ENCODE measurements around the gene ZNF619. TPM values are rescaled to one million over a fixed set of nuclear protein-coding genes. Genes with fewer than 3 reads are reported as not detected.
A peak's percentile ranks its signal among the peaks of the same experiment; 100 is the strongest.

The ZNF619 gene
- 1 to 10 TPM; 4.2 to 4.7 TPM for total RNA-seq

GRCh38 chr3:40476478-40477470, at the start of gene ZNF619:
ZNF619 (plus strand) TSS chr3:40477122; CDS start chr3:40477980, 858 bp downstream.
- Mint-ChIP-seq H3K36me3 (ENCODE audit: low read depth) (peaks cover 6% of the 10 kb centered on the region), H3K4me3 (peak within 1 kb of the TSS; percentile 84), H3K27me3 (ENCODE audit: low read depth) (no peaks in the 10 kb centered on the region), H3K9me3 (no peaks in the 10 kb centered on the region), H3K4me1 (ENCODE audit: low read depth) (peaks cover 10% of the 10 kb centered on the region), H3K27ac (peak within 1 kb of the TSS; percentile 54)
- intact Hi-C loops (cut with micrococcal nuclease): loop anchor here (1.0 to 2.0 kb wide), 3 partner anchors 24 to 48 kb away; partner anchors contain the start of gene ZNF621
- CTCF ChIA-PET: interaction anchor here (1.1 to 2.2 kb wide), 2 partner anchors 29 to 110 kb away, joined by 3 to 5 read pairs; partner anchors contain the start of gene ZNF620
- peak; percentile 55 for DNase-seq

- intact Hi-C loops (cut with micrococcal nuclease): loop anchor here (2.0 kb wide), 1 partner anchor 106 kb away; no protein-coding TSS in a partner anchor
- Mint-ChIP-seq H3K4me1 (ENCODE audit: low read depth) (no peaks in the 10 kb centered on the region), H3K4me3 (no peak overlapping the region), H3K36me3 (ENCODE audit: low read depth) (no peaks in the 10 kb centered on the region), H3K27me3 (ENCODE audit: low read depth) (no peaks in the 10 kb centered on the region), H3K27ac (no peak overlapping the region), H3K9me3 (no peaks in the 10 kb centered on the region)
- no peak for DNase-seq
- CTCF ChIA-PET: interaction anchor here (0.7 to 1.3 kb wide), 2 partner anchors 17 to 925 kb away, joined by 3 read pairs; no protein-coding TSS in a partner anchor
These were observed 44.1 kb upstream of the ZNF619 start for GRCh38 chr3:40432793-40433192.

GRCh38 chr3:40437889-40438288, 39.0 kb upstream of the ZNF619 start:
- H3K4me3 Mint-ChIP-seq: no peak overlapping the region
- intact Hi-C loops (cut with micrococcal nuclease): no loop called here

GRCh38 chr3:40445062-40445461, 31.9 kb upstream of the ZNF619 start:
- CTCF ChIA-PET: no interaction called here
- no peaks in the 10 kb centered on the region for H3K27me3 Mint-ChIP-seq (ENCODE audit: low read depth)

More at GRCh38 chr3:40437889-40438288, 39.0 kb upstream of the ZNF619 start:
- no peaks in the 10 kb centered on the region for H3K36me3 Mint-ChIP-seq (ENCODE audit: low read depth)
- no peaks in the 10 kb centered on the region for H3K27me3 Mint-ChIP-seq (ENCODE audit: low read depth)
- H3K27ac Mint-ChIP-seq: no peak overlapping the region
- no peaks in the 10 kb centered on the region for H3K9me3 Mint-ChIP-seq
- H3K4me1 Mint-ChIP-seq (ENCODE audit: low read depth): no peaks in the 10 kb centered on the region
- no peak for DNase-seq
- CTCF ChIA-PET: interaction anchor here (0.9 kb wide), 1 partner anchor 44 kb away, joined by 4 read pairs; no protein-coding TSS in a partner anchor

GRCh38 chr3:40445880-40446279, 31.0 kb upstream of the ZNF619 start:
- no peaks in the 10 kb centered on the region for H3K9me3 Mint-ChIP-seq
- no peak for DNase-seq
- intact Hi-C loops (cut with micrococcal nuclease): no loop called here
- no peak overlapping the region for H3K27ac Mint-ChIP-seq
- no peak overlapping the region for H3K4me3 Mint-ChIP-seq
- H3K36me3 Mint-ChIP-seq (ENCODE audit: low read depth): no peaks in the 10 kb centered on the region
- CTCF ChIA-PET: no interaction called here
- no peaks in the 10 kb centered on the region for H3K4me1 Mint-ChIP-seq (ENCODE audit: low read depth)
- no peaks in the 10 kb centered on the region for H3K27me3 Mint-ChIP-seq (ENCODE audit: low read depth)

More at GRCh38 chr3:40445062-40445461, 31.9 kb upstream of the ZNF619 start:
- Mint-ChIP-seq H3K36me3 (ENCODE audit: low read depth) (no peaks in the 10 kb centered on the region), H3K4me1 (ENCODE audit: low read depth) (no peaks in the 10 kb centered on the region), H3K27ac (no peak overlapping the region), H3K4me3 (no peak overlapping the region), H3K9me3 (no peaks in the 10 kb centered on the region)
- DNase-seq: no peak
- intact Hi-C loops (cut with micrococcal nuclease): no loop called here

- Mint-ChIP-seq H3K27ac (no peak overlapping the region), H3K36me3 (ENCODE audit: low read depth) (peaks cover 3% of the 10 kb centered on the region), H3K9me3 (no peaks in the 10 kb centered on the region), H3K4me1 (ENCODE audit: low read depth) (peaks cover 17% of the 10 kb centered on the region), H3K4me3 (no peak overlapping the region), H3K27me3 (ENCODE audit: low read depth) (no peaks in the 10 kb centered on the region)
- intact Hi-C loops (cut with micrococcal nuclease): loop anchor here (10.0 kb wide), 1 partner anchor 1186 kb away; no protein-coding TSS in a partner anchor
- no peak for DNase-seq
- CTCF ChIA-PET: interaction anchor here (1.3 kb wide), 1 partner anchor 18 kb away, joined by 3 read pairs; no protein-coding TSS in a partner anchor
These were observed 26.5 kb upstream of the ZNF619 start for GRCh38 chr3:40450438-40450837.

- CTCF ChIA-PET: interaction anchor here (0.6 to 2.0 kb wide), 2 partner anchors 56 to 260 kb away, joined by 3 to 5 read pairs; no protein-coding TSS in a partner anchor
- intact Hi-C loops (cut with micrococcal nuclease): loop anchor here (10.0 kb wide), 1 partner anchor 1187 kb away; no protein-coding TSS in a partner anchor
- DNase-seq: no peak
- H3K36me3 Mint-ChIP-seq (ENCODE audit: low read depth): peaks cover 3% of the 10 kb centered on the region
- H3K27me3 Mint-ChIP-seq (ENCODE audit: low read depth): no peaks in the 10 kb centered on the region
- H3K27ac Mint-ChIP-seq: peak overlapping the region; percentile 6
- H3K4me3 Mint-ChIP-seq: peak overlapping the region; percentile 9
- peaks cover 23% of the 10 kb centered on the region for H3K4me1 Mint-ChIP-seq (ENCODE audit: low read depth)
- H3K9me3 Mint-ChIP-seq: no peaks in the 10 kb centered on the region
These were observed 25.4 kb upstream of the ZNF619 start for GRCh38 chr3:40451551-40451950.

- Mint-ChIP-seq H3K4me1 (ENCODE audit: low read depth) (peaks cover 25% of the 10 kb centered on the region), H3K27ac (peak overlapping the region; percentile 92), H3K4me3 (peak overlapping the region; percentile 93), H3K27me3 (ENCODE audit: low read depth) (no peaks in the 10 kb centered on the region), H3K9me3 (no peaks in the 10 kb centered on the region), H3K36me3 (ENCODE audit: low read depth) (peaks cover 7% of the 10 kb centered on the region)
- intact Hi-C loops (cut with micrococcal nuclease): loop anchor here (2.0 to 10.0 kb wide), 3 partner anchors 25 to 1187 kb away; partner anchors contain the start of gene ZNF619
- no peak for DNase-seq
- CTCF ChIA-PET: interaction anchor here (0.6 to 2.0 kb wide), 3 partner anchors 53 to 260 kb away, joined by 3 to 5 read pairs (median 3); partner anchors contain the start of gene ZNF620
These were observed 24.9 kb upstream of the ZNF619 start for GRCh38 chr3:40452057-40452456.

- peak overlapping the region; percentile 92 for H3K27ac Mint-ChIP-seq
- H3K4me3 Mint-ChIP-seq: peak overlapping the region; percentile 93
- intact Hi-C loops (cut with micrococcal nuclease): loop anchor here (2.0 to 10.0 kb wide), 3 partner anchors 24 to 1188 kb away; partner anchors contain the start of gene ZNF619
- peaks cover 26% of the 10 kb centered on the region for H3K4me1 Mint-ChIP-seq (ENCODE audit: low read depth)
- CTCF ChIA-PET: interaction anchor here (1.0 to 2.0 kb wide), 2 partner anchors 53 to 261 kb away, joined by 3 to 5 read pairs; partner anchors contain the start of gene ZNF620
- H3K36me3 Mint-ChIP-seq (ENCODE audit: low read depth): peaks cover 8% of the 10 kb centered on the region
- no peaks in the 10 kb centered on the region for H3K9me3 Mint-ChIP-seq
- DNase-seq: no peak
- no peaks in the 10 kb centered on the region for H3K27me3 Mint-ChIP-seq (ENCODE audit: low read depth)
These were observed 24.4 kb upstream of the ZNF619 start for GRCh38 chr3:40452562-40452875.

- intact Hi-C loops (cut with micrococcal nuclease): loop anchor here (1.0 to 10.0 kb wide), 10 partner anchors 24 to 1509 kb away; partner anchors contain the start of genes CTNNB1, EIF1B, RPSA and ULK4
- peaks cover 14% of the 10 kb centered on the region for H3K36me3 Mint-ChIP-seq (ENCODE audit: low read depth)
- DNase-seq: peak; percentile 98
- peak overlapping the region; percentile 93 for H3K4me3 Mint-ChIP-seq
- H3K27me3 Mint-ChIP-seq (ENCODE audit: low read depth): no peaks in the 10 kb centered on the region
- peak overlapping the region; percentile 92 for H3K27ac Mint-ChIP-seq
- peaks cover 26% of the 10 kb centered on the region for H3K4me1 Mint-ChIP-seq (ENCODE audit: low read depth)
- no peaks in the 10 kb centered on the region for H3K9me3 Mint-ChIP-seq
- CTCF ChIA-PET: interaction anchor here (0.8 to 2.0 kb wide), 5 partner anchors 52 to 261 kb away, joined by 3 to 5 read pairs (median 3); partner anchors contain the start of genes EIF1B and ZNF620
These were observed 23.8 kb upstream of the ZNF619 start for GRCh38 chr3:40452876-40453730.

GRCh38 chr3:40453933-40454332, 23.0 kb upstream of the ZNF619 start:
- Mint-ChIP-seq H3K4me3 (peak overlapping the region; percentile 93), H3K9me3 (no peaks in the 10 kb centered on the region), H3K27me3 (ENCODE audit: low read depth) (no peaks in the 10 kb centered on the region), H3K4me1 (ENCODE audit: low read depth) (peaks cover 34% of the 10 kb centered on the region), H3K27ac (no peak overlapping the region), H3K36me3 (ENCODE audit: low read depth) (peaks cover 23% of the 10 kb centered on the region)
- CTCF ChIA-PET: interaction anchor here (0.8 to 1.3 kb wide), 3 partner anchors 52 to 262 kb away, joined by 3 to 5 read pairs (median 3); partner anchors contain the start of genes EIF1B and ZNF620
- intact Hi-C loops (cut with micrococcal nuclease): loop anchor here (1.0 to 10.0 kb wide), 10 partner anchors 23 to 1508 kb away; partner anchors contain the start of genes CTNNB1, EIF1B, RPSA and ULK4
- no peak for DNase-seq

All from activated naive CD4-positive, alpha-beta T cell treated with anti-CD3 and anti-CD28 coated beads for 36 hours (primary cell).